PFSK-1 (cell line): ENCODE measurements around the gene HLCS.

ENCODE experiments used
- POLR2AphosphoS5 ChIP-seq: IDR thresholded peaks from 2 replicates; pipeline ENCODE4 v1.6.1; 2012; ENCODE audit warnings: low read depth, mild to moderate bottlenecking, control low read depth, low read length, moderate library complexity
- TAF1 ChIP-seq: IDR thresholded peaks from 2 replicates; pipeline ENCODE4 v1.6.1; 2012; ENCODE audit warnings: low read length, control low read depth, borderline replicate concordance; ENCODE audit not compliant: insufficient read depth
- TF ChIP-seq, protein P1 (sequence below), 2 experiments: IDR thresholded peaks; 2 replicates each; pipeline versions ENCODE4 v1.6.1 to v1.8.0; 2011 to 2012; ENCODE audit warnings: low read depth in 2 of 2, low read length in 2 of 2, control low read depth in 1 of 2, inconsistent platforms in 1 of 2, mild to moderate bottlenecking in 1 of 2, moderate library complexity in 1 of 2; ENCODE audit not compliant: insufficient read depth in 1 of 2

- TF ChIP-seq TAF1 (no peak), POLR2AphosphoS5 (no peak)
- TF ChIP-seq, protein P1, sequence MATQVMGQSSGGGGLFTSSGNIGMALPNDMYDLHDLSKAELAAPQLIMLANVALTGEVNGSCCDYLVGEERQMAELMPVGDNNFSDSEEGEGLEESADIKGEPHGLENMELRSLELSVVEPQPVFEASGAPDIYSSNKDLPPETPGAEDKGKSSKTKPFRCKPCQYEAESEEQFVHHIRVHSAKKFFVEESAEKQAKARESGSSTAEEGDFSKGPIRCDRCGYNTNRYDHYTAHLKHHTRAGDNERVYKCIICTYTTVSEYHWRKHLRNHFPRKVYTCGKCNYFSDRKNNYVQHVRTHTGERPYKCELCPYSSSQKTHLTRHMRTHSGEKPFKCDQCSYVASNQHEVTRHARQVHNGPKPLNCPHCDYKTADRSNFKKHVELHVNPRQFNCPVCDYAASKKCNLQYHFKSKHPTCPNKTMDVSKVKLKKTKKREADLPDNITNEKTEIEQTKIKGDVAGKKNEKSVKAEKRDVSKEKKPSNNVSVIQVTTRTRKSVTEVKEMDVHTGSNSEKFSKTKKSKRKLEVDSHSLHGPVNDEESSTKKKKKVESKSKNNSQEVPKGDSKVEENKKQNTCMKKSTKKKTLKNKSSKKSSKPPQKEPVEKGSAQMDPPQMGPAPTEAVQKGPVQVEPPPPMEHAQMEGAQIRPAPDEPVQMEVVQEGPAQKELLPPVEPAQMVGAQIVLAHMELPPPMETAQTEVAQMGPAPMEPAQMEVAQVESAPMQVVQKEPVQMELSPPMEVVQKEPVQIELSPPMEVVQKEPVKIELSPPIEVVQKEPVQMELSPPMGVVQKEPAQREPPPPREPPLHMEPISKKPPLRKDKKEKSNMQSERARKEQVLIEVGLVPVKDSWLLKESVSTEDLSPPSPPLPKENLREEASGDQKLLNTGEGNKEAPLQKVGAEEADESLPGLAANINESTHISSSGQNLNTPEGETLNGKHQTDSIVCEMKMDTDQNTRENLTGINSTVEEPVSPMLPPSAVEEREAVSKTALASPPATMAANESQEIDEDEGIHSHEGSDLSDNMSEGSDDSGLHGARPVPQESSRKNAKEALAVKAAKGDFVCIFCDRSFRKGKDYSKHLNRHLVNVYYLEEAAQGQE (IDR thresholded peaks at IDR 0.05; ENCODE audit: insufficient read depth in 1 of 2, low read depth in 2 of 2, low read length in 2 of 2), result no peak
Measured at GRCh38 chr21:37000381-37000780, 33.9 kb upstream of the HLCS start.
